HG02571 (cell line): ENCODE results near the gene FAM222B.
A peak's percentile ranks its signal among the peaks of the same experiment; 100 is the strongest.
"Not testable (repeated sequence)": the region's sequence is repeated elsewhere in the genome, so short reads cannot be mapped to it uniquely, and the experiment has no call there.

Experiments
- ATAC-seq: cut with Tn5 transposase; IDR thresholded peaks from one replicate; pipeline ENCODE4 v1.9.1; 2021; ENCODE audit warnings: mild to moderate bottlenecking, moderate library complexity; ENCODE audit not compliant: unreplicated experiment

FAM222B gene

DNA sequence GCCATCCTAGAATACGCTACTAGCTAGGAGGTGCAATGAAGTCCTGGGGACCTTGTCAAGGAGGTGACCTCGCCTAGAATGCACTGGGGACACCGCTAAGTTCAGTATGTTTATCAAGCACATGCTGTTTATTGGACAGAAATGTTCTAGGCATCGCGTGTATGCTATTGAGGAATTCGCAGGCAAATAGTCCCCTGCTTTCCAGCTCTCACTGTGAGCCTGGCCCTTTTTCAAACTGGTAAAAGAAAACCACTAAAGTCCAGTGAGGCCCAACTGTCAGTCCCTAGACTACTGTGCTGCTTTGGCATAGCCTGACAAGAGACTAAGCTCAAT, 1.2 kb upstream of the FAM222B start:
- ATAC-seq: no peak

DNA sequence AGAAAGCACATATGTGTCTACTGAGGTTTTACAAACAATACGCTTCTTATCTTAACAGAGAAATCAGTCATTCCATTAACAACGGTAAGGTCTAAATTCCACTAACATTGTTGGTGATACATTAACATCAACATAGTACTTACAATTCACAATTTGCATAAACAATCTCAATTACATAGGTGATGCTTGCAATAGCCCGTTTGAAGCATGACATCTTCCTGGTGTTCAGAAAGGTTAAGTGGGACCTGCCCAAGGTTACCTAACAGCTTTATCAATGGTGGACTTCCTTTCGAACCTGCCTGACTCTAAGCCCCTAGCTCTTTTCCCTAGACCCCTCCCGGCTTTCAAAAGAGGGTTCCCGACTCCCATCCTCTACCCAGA, 699 bp downstream of the FAM222B start:
- no peak for ATAC-seq

DNA sequence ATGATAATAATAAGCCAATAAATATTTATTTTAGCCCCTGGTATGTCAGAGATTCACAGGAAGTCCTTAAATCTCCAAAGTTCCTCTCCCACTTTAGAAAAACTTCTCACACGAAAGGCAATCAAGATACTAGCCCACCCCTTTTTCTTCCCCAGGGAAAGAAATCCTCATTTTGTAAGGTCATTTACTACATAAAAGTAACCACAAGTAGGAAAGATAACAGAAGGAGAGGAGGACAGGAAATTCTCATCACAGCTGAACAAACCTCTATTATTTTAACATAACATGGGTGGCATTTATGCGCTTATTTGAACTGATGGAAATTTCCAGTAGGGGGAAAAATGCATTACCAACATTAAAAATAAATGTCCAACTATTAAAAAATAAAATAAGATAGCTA, 3.4 kb downstream of the FAM222B start:
- ATAC-seq: no peak

DNA sequence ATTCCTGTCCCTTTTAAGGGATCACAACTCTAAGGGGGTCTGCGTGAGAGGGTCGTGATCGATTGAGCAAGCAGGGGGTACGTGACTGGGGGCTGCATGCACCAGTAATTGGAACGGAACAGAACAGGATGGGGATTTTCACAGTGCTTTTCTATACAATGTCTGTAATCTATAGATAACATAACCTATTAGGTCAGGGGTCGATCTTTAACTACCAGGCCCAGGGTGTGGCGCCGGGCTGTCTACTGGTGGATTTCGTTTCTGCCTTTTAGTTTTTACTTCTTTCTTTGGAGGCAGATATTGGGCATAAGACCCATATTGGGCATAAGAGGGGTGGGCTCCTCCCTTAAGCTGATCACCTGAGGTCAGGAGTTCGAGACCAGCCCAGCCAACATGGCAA, 6.0 kb downstream of the FAM222B start:
- not testable (repeated sequence) for ATAC-seq

DNA sequence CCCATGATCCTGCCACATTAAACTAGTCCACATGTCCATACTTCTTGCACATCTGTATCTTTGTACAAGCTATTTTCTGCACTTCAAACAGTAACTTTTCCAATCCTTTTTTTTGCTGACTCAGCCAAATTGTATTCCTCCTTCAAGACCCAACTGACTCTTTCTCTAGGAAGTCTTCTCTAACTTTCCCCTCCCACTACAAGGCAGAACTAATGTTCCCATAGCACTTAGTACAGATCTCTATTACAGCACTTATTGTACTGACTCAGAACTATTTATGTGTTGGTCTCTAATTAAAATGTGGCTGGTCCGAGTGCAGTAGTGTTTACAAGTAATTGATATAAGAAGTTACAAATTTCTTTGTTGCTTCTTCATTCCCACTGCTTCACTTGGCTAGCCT, 8.2 kb downstream of the FAM222B start:
- no peak for ATAC-seq

DNA sequence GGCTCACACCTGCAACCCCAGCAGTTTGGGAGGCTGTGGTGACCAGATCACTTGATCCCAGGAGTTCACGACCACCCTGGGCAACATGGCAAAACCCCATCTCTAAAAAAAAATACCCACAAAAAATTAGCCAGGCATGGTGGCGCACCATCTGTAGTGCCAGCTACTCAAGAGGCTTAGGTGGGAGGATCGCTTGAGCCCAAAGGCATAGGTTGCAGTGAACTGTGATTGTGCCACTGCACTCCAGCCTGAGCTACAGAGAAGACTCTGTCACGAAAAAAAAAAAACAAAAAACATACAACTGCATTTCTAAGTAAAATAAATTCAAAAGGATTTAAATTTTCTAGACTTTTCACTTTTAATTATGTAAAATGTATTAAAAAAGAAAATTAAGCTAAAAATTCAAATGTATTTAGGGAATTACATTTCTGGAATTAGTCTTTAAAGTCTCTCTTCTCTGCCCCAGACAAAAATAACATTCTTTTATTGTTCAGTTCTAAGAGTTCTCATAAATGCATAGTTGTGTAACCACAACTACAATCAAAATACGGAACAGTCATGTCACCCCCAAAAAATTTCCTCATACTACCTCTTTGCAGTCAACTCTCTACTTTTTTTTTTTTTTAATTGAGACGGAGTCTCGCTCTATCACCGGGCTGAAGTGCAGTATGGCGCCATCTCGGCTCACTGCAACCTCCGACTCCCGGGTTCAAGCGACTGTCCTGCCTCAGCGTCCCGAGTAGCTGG, 14.1 kb downstream of the FAM222B start:
- ATAC-seq: no peak

DNA sequence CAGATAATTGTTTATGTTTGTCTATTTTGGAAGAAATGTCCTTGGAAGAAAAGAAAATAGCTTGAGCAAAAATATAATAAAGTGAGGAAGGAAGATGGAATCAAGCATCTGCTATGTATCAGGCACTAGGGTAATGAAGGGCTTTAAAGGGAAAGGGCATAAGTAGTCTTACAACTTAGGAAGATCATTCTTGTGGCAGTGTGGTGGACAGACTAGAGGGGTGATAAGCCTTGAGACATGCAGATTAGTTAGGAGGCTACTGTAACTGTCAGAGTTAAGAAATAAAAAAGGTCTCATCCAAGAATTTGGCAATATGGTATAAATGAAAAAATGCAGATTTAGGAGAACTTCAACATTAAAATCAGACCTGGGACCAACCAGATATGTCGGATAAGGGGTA, 14.9 kb downstream of the FAM222B start:
- ATAC-seq: no peak

DNA sequence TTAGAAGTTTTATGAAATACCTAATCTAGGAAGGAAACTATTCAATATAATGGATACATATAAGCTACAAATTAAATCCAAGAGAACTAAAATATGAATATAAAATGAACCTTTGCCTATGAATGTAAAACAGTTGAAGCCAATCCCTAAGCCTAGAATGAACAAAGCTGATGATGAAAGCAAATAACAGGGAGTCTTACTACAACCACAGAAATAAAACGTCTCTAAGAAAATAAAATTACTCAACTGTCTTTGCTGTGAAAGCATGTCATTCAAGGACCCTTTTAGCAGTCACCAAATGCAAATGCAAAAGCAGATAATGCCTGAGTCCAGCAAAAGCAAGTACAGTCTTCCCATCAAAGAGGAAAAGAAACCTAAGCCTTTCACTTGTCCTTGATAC, 23.0 kb downstream of the FAM222B start:
- no peak for ATAC-seq

DNA sequence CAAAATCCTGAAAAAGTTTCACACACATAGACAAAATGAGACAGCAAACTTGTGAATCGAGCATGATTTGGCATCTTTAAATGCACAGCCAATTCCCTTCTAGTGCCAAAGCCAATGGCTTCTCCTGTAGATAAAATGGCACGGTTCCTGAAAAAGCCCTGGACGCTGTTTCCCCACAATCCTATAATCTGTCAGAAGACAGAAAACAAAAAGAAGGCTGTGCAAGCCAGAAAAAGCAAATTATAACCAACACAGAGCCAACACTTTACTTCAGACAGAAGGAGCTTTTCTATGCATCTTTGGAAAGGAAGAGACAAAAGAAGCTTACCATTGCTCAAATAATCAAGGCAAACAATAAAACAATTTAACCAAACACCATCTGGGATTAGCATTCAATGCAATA, 23.8 kb downstream of the FAM222B start:
- ATAC-seq: no peak

DNA sequence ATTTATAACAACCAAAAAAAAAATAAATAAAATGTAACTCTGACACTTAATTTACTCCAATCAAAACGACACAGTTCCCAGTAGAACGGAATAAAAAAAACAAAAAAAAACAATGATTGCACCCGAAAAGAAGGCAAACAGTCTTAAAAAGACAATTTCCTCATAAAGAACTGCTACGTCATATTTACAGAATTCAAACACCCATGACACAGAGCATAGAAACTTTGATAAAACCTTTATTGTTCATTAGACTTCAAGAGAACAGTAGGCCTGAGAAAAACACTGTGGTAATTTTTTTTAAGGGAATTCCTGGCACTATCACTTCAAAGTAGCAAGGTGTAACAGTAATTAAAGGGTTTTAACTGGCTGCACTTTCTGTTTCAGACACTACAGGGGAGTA, 26.1 kb downstream of the FAM222B start:
- ATAC-seq: no peak

DNA sequence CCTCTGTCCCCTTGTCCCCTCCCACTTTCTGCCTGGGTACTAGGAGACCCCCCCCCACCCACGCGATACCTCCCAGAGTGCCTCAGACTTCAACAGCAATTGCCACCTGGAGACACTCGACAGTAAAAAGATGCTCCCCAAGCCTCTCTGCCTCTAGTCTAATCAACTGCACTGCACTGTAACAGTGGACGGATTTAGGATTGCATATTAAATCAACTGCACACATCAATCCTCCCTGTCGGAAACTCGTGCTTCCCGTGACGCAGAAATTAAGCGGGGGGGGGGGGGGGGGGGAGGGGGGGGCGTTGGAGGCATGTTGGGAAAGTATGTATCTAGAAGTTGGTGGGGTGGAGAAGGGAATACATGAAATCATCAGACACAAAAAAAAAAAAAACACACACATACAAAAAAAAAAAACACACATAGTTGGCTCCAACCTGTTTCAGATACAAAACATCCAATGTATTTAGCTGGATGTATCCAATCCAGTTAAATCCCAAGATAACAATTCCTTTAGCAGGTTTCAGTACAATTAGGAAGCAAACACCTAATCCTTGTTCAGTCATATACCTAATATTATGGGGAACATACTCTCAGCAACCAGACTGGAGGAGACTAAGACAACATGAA, 29.7 kb downstream of the FAM222B start:
- peak; percentile 23 for ATAC-seq

DNA sequence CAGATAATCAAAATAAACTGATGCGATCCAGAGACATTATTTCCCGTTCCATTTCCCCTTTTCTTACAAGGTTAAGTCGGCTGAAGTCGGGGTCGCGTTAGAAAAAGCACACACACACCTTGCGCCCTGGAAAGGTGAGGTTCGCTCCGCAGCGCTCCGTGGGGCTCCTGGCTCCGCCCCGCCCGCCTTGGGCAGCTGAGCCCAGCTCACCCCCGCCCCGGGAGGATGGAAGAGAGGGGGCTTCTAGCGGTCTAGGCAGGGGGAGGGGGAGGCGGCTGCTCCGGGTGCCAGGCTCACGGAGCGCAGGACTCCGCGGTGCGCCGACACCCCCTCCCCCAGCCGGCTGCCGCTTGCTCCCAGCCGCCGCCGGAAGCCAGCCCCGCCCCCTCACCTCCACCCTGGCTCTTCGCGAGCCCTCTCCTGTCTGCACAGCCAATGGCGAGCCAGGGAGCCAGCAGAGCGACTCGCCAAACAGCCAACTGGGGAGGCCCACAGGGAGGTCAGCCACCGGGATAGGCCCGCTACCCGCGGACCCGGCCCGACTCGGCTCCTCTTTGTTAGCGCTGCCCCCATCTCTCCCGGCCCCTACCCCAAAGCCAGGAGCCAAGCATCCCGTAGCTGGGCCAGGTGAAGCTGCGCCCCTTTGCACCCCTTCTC, 30.4 kb downstream of the FAM222B start:
- peak; percentile 98 for ATAC-seq

DNA sequence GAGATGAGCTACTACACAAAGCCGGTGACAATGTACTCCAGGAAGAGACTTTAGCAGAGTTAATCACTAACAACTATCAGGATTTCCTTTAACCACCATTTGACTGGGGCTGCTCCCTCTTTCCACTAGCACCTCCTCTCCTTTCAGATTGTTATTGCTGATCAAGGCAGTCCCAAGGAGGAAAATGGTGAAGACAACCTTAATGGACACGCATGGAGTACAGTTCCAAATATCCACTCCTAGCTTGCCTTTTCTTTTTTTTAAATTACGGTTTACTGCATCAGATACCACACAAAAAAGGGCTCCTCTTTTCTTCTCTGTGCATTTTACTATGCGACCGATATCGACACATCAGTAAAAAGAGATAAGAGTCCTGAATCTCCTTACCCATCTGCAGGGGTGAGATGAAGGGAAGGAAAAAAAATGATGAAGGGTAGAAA, 30.9 kb downstream of the FAM222B start:
- ATAC-seq: peak; percentile 4

DNA sequence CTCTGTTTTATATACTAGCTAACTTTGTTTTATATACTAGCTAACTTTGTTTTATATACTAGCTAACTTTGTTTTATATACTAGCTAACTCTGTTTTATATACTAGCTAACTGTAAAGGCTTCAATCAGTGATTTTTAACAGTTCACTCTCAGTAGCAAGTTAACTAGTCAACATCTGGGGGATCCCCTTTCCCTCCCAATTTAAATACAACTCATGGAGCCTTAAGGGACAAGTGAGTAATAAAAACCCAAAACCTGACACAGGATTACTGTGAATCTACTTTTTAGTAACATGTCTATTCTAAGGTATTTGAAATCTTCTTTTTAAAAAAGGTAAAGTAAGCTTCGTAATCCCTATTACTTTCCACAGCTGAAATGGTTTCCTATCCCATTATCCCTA, 32.2 kb downstream of the FAM222B start:
- ATAC-seq: no peak

DNA sequence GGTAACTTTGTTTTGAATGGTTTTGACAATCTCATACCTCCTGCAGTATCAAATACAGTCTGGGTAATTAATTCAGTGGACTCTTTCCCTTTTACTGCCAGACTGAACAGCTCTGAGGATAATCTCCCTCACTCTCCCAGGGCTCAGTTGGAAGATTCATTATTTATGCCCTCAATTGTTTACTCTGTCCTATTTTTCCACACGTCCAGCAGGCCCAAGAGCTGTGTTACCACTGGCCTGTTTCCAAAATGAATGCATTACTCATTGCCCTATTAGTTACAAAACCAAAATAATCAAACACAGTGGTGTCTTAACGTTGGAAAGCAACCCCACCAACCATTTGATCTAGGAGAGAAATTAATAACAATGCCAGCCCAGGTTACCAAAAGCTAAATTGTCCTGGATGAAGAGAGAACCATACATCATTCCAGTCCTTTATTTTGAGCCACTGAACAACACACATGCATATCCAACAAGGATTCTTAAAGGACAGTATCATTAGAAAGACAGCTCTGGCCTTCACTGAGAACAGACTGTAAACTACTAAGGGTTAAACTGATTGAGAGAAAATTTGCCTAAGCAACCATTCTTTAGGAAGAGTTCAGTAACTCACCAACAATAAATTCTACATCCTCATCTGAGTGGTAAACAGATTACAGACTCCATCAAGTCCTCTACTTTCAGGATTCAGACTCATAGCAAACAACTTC, 34.5 kb downstream of the FAM222B start:
- ATAC-seq: no peak

DNA sequence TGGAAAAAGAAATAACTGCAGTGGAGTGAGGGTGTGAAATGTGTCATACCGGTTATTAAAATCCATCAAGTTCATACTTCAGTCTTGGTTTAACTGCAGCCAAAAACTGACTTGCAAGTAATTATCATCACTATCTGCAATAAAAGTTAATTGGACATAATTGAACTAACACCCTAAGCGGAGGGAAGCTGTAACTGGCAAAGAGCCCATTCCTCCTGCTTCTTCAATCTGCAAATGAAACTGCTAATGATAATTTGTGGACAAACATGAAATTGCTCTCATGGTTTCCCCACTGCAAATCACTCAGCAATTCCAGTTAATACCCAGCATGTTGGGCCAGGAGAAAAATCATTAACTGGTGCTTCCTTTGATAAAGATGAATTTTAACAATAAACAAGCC, 46.5 kb downstream of the FAM222B start:
- ATAC-seq: no peak

DNA sequence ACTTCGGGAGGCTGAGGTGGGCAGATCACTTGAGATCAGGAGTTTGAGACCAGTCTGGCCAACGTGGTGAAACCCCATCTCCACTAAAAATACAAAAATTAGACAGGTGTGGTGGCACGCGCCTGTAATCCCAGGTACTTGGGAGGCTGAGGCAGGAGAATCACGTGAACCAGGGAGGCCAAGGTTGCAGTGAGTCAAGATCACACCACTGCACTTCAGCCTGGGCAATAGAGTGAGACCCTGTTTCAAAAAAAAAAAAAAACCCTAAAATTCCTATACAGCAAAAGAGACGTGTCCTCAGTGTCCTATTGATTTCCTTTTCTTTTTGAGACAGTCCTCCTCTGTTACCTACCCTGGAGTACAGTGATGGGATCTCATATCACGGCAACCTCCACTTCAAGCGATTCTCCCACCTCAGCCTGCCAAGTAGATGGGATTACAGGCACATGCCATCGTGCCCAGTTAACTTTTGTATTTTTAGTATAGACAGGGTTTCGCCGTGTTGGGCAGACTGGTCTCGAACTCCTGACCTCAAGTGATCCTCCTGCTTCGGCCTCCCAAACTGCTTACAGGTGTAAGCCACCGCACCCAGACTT, 47.6 kb downstream of the FAM222B start:
- not testable (repeated sequence) for ATAC-seq

DNA sequence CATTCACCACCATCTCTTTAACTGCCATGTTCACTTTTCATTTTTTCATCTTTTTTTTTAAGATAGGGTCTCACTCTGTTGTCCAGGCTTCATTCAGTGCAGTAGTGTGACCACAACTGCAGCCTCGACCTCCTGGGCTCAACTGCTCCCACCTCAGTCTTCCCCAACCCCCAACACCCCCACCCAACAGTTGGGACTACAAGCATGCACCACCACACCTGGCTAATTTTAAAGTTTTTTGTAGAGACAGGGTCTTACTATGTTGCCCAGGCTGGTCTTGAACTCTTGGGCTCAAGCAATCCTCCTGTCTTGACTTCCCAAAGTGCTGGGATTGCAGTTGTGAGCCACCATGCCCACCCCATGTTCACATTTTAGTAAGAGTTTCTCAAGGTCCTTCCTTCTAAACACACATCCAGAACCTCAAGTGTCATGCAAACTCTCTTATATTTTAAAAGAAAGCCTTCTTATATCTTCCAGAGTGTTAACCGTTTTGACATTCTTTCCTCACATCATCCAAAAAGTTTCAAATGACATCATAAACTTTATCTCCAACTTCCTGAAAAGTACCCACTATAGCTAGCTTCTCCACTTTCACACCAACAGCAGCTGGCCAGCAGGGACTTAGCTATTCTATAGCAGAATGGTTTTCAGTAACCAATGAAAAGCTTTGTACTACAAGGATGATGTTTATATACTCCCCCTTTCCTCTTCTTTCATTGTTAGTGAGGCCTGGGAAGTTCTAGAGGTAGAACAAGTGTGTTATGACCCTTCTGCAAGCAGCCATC, 49.5 kb downstream of the FAM222B start:
- no peak for ATAC-seq

DNA sequence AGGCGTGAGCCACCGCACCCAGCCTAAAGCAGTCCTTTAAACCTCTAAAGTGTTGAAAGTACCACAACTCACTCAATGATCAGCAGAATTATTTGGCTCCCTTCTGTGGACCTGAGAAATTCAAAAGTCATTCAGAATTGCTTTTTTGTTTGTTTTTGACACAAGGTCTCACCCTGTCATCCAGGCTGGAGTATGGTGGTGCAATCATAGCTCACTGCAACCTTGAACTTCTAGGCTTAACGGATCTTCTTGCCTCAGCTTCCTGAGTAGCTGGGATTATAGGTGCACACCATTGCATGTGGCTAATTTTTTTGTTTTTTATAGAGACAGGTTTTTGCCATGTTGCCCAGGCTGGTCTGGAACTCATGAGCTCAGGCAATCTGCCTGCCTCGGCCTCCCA, 54.5 kb downstream of the FAM222B start:
- ATAC-seq: no peak

DNA sequence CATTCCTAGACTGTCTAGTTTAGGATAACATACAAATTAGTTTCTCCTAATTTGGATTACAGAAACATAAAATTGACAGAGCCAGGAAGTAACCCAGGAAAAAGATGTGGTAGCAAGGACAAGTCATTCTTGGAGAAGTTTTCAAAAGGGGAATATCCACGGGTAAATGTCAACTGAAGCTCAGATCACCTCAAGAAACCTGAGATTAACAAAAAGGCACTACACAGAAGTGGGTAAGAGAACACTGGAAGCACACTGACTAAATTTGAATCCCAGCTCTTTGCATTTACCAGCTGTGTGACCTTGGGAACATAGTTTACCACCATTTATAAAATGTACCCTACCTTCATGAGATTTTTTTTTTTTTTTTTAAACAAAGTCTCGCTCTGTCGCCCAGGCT, 59.4 kb downstream of the FAM222B start:
- ATAC-seq: no peak

DNA sequence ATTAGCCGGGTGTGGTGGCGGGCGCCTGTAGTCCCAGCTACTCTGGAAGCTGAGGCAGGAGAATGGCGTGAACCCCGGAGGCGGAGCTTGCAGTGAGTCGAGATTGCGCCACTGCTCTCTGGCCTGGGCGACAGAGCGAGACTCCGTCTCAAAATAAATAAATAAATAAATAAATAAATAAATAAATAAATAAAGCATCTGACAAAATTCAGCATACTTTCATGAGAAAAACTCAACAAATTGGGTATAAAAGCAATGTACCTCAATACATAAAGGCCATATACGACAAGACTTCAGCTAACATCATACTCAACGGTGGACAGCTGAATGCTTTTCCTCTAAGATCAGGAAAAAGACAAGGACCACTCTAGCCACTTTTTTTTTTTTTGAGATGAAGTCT, 63.0 kb downstream of the FAM222B start:
- not testable (repeated sequence) for ATAC-seq
